H1 (cell line): Measurements from ENCODE around the gene CMKLR1. TPM values are rescaled to one million over a fixed set of nuclear protein-coding genes. Genes with fewer than 3 reads are reported as not detected.

Source experiments
- NRF1 ChIP-seq: IDR thresholded peaks from 2 replicates; pipeline ENCODE4 v1.6.1; 2011; ENCODE audit warnings: mild to moderate bottlenecking, low read depth, low read length, improper control_type of control experiment
- polyA plus RNA-seq, 7 experiments: library from polyadenylated mRNA; depleted of rRNA in 3 of 7; stranded (reverse) in 5 of 7; unstranded in 2 of 7; fragments of >200 nt in 5 of 7; fragments of 200-250 nt in 2 of 7; gene quantifications; 1 replicate in 5 of 7; 2 replicates in 1 of 7; 4 replicates in 1 of 7; pipeline versions ENCODE4 v1.2.1 to v1.2.3, GENCODE V29; 2011 to 2013; ENCODE audit warnings: missing spikeins in 2 of 7, mixed read lengths in 2 of 7
- total RNA-seq: library from RNA; stranded (reverse); fragmentation: NEBNext Ultra II Directional; extraction: Animal tissue kit (Norgen Biotek cat#: 25700); gene quantifications from 2 replicates; pipeline ENCODE4 v1.2.1, GENCODE V29; 2021

CMKLR1 gene
- total and polyA plus RNA-seq, 2 of the 8 experiments (the other 6 are each of a cell fraction or from before 2014, with no cell fraction given), result 2.1 to 2.8 TPM

GRCh38 chr12:108260969-108261368 lies 78.1 kb downstream of the CMKLR1 start (continued):
- no peak for TF ChIP-seq NRF1
